DMS153 treated with DMSO at 0.1 percent for 48 hours (cell line): ENCODE results near the gene TRMT112.
A peak's percentile ranks its signal among the peaks of the same experiment; 100 is the strongest.

Source experiments
- DNase-seq: peaks from one replicate; lab custom pipeline; 2025; ENCODE audit not compliant: unreplicated experiment; lab: John Stamatoyannopoulos, UW

Gene TRMT112

GRCh38 chr11:64351136-64351631 lies 33.8 kb upstream of the TRMT112 start:
- DNase-seq: no peak

GRCh38 chr11:64349404-64349803 lies 32.0 kb upstream of the TRMT112 start:
- DNase-seq: no peak

- no peak for DNase-seq
Observed at GRCh38 chr11:64349025-64349387, 31.6 kb upstream of the TRMT112 start.

GRCh38 chr11:64348383-64349024 lies 31.1 kb upstream of the TRMT112 start:
- no peak for DNase-seq

- no peak for DNase-seq
Observed at GRCh38 chr11:64347193-64347867, 30.0 kb upstream of the TRMT112 start.

GRCh38 chr11:64344787-64345186 lies 27.4 kb upstream of the TRMT112 start:
- no peak for DNase-seq

- DNase-seq: no peak
Observed at GRCh38 chr11:64343767-64344559, 26.6 kb upstream of the TRMT112 start.

- DNase-seq: peak; percentile 62
Observed at GRCh38 chr11:64342869-64343745, 25.7 kb upstream of the TRMT112 start.

- peak; percentile 71 for DNase-seq
Observed at GRCh38 chr11:64341851-64342791, 24.8 kb upstream of the TRMT112 start.

- DNase-seq: no peak
Observed at GRCh38 chr11:64341429-64341828, 24.1 kb upstream of the TRMT112 start.

- DNase-seq: no peak
Observed at GRCh38 chr11:64340671-64341335, 23.4 kb upstream of the TRMT112 start.

GRCh38 chr11:64339754-64340408 lies 22.5 kb upstream of the TRMT112 start, which contains the start of gene CCDC88B:
Gene CCDC88B, plus strand, starts transcription at chr11:64340204. Its CDS starts 63 bp downstream, at chr11:64340267.
- DNase-seq: no peak

GRCh38 chr11:64339286-64339685 lies 21.9 kb upstream of the TRMT112 start:
- DNase-seq: no peak

- DNase-seq: no peak
Observed at GRCh38 chr11:64338716-64339115, 21.4 kb upstream of the TRMT112 start.

GRCh38 chr11:64337538-64338249 lies 20.3 kb upstream of the TRMT112 start:
- no peak for DNase-seq

- DNase-seq: peak; percentile 41
Observed at GRCh38 chr11:64334764-64335735, 17.7 kb upstream of the TRMT112 start.

- no peak for DNase-seq
Observed at GRCh38 chr11:64333556-64333955, 16.2 kb upstream of the TRMT112 start.
